T-helper 1 cell treated with Interleukin-12 subunit alpha and Interleukin-12 subunit beta and Interleukin-4 antibody, amounts not matched to agents 30 ng/mL and 1 ng/mL, for 36 hours (primary cell): ENCODE results near the gene RAB3A. TPM values are rescaled to one million over a fixed set of nuclear protein-coding genes. Genes with fewer than 3 reads are reported as not detected.

ENCODE experiments used
- intact Hi-C: fragments of 100-400 bp; cut with micrococcal nuclease; formaldehyde crosslinking; loops from one replicate; pipeline ENCODE4 v1.15.1; 2024
- total RNA-seq: library from RNA; stranded (reverse); gene quantifications from 2 replicates; pipeline ENCODE4 v1.2.3, GENCODE V29; 2022

Gene RAB3A
- total RNA-seq, 1 donor from 2014 or later, result 3.6 TPM

DNA sequence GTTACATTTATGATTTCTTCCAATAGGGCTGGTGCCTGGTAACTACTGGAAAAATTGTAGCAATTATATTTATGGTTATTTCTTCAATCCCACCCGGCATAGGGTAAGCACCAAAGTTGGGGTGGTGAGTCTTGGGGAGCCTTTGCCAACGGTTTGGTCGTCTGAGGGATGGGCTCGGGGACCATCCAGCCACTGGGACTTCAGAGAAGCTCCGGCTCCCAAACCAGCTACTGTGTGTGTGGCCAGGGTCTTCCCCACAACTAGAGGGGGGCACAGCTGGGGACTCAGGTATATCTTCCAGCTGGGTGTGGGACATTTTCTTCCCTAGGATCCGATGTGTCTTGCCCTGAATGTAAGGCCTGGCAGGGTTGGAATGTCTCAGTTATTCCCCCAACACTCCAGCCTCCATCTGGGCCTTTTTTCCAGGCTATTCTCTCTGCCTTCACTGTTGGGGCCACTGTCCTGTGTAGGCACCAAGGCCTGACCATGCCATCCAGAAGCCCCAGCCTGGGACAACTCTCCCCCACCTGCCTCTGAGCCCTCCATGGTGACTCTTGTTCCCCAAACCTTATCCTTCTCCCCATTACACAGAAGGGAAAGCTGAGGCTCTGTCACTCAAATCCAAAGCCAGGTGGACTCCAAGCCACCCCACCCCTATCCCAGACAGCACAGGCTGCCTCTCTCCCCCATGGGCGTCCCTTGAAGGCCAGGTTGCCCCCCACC, 31.4 kb downstream of the RAB3A start:
- intact Hi-C loops, result loop anchor here (1.0 to 5.0 kb wide), 5 partner anchors 11 to 1170 kb away; partner anchors contain the start of genes CCDC124 and RAB3A

DNA sequence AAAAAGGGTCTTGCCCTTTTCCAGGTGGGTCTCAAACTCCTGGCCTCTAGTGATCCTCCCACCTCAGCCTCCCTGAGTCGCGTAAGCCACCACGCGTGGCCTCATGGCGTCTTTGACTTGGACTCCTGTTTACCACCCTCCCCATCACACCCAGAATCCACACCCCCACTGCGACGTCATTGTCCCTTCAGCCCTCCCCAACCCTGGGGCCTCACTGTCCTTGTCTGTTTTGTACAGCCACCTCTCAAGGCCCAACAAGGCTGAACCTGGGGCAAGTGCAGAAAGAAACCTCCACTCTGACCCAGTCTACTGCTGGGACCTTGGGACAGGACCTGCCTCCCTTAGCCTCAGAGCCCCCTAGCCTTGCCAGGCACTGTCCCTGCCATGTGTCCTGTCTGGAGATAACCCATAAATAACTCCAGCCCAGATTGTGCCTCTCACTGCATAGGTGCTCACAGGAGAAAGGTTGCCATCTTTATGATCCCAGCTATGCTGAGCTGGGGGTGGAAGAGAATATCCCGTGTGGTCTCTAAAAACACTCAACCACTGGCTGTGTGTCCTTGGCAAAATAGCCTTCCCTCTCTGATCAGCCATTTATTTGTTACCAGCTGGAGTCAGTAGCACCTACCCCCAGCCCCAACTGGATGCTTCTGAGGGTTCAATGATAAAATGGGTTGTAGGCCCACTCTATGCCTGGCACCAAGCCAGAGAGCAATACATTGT, 32.1 kb downstream of the RAB3A start:
- intact Hi-C loops, result loop anchor here (5.0 kb wide), 3 partner anchors 224 to 1169 kb away; partner anchors contain the start of gene CCDC124

DNA sequence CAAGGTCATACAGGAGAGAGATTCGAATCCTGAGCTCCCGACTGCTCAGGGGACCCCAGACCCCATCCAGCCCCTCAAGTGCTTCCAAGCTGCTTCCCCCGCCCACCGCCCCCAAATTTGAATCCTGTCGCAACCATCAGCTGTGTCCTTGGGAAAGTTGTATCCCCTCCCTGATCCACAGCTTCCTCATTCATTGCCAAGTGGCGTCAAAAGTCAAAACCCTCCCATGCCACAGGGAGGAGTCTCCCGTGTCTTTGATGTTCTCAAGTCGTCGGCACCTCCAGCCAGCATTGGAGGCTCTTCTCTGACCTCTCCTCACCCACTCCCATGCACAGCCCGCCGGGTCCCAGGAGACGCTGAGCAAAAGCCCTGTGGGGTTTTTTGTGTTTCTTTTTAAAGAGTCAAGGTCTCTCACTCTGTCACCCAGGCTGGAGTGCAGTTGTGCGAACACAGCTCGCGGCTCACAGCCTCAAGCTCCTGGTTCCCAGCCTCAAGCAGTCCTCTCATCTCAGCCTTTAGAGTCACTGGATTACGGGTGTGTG, 33.1 kb downstream of the RAB3A start:
- intact Hi-C loops, result loop anchor here (1.0 to 5.0 kb wide), 4 partner anchors 17 to 1168 kb away; partner anchors contain the start of genes CCDC124 and PIK3R2

DNA sequence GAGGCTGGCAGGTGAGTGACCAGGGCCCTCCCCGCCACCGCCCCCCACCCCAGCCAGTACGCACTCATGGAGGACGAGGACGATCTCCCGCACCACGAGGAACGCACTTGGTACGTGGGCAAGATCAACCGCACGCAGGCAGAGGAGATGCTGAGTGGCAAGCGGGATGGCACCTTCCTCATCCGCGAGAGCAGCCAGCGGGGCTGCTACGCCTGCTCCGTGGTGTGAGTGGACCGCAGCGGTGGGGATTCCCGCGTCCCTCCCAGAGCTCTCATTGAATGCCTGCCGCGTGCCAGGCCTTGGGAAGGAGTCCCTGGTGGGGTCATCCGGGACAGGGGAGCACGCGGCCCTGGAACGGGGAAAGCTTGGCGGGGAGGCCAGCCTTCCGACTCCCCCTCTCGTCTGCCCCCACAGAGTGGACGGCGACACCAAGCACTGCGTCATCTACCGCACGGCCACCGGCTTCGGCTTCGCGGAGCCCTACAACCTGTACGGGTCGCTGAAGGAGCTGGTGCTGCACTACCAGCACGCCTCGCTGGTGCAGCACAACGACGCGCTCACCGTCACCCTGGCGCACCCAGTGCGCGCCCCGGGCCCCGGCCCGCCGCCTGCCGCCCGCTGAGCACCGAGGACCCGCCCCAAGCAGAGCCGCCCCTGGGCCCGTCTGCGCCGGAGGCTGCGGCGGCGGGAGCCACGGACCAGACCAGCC, 35.0 kb downstream of the RAB3A start:
- intact Hi-C loops, result loop anchor here (1.0 kb wide), 2 partner anchors 56 to 162 kb away; no protein-coding TSS in a partner anchor

DNA sequence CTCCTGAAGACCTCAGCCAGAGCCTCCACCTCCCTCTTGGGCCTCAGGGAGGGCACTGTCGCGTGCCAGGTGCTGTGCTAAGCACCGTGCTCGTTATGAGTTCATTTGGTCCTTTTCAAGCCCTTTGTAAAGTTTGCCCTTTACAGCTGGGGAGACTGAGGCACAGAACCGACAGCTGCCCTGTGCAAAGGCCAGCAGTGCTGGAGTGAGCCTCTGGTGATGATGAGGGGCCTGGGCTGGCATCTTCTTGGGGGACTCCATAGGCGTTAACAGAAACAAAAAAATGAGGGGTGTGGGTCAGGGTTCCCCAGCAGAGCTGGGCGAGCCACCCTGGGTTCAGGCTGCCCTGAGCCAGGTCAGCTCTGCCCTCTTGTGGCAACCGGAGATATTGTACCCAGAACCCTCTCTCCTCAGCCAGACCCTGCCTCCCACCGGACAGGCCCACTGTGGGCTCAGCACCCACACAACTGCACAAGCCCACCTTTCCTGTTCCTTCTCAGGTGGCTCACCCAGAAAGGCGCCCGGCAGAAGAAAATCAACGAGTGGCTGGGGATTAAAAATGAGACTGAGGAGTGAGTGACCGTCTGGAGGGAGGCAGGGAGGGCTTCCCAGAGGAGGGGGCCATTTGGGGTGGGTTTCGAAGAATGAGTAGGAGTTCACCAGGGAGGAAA, 35.7 kb downstream of the RAB3A start:
- intact Hi-C loops, result loop anchor here (1.0 kb wide), 2 partner anchors 55 to 161 kb away; no protein-coding TSS in a partner anchor

DNA sequence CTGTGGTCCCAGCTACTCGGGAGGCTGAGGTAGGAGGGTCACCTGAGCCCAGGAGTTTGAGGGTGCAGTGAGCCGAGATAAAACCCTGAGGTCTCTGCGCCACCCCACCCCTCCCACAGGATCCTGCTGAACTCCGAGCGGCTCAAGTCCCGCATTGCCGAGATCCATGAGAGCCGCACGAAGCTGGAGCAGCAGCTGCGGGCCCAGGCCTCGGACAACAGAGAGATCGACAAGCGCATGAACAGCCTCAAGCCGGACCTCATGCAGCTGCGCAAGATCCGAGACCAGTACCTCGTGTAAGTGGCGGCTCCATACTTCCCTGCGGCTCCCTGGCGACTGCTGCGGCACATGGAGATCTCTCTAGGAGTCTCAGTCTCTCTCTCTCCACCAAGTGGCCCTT, 36.8 kb downstream of the RAB3A start:
- intact Hi-C loops, result no loop called here

DNA sequence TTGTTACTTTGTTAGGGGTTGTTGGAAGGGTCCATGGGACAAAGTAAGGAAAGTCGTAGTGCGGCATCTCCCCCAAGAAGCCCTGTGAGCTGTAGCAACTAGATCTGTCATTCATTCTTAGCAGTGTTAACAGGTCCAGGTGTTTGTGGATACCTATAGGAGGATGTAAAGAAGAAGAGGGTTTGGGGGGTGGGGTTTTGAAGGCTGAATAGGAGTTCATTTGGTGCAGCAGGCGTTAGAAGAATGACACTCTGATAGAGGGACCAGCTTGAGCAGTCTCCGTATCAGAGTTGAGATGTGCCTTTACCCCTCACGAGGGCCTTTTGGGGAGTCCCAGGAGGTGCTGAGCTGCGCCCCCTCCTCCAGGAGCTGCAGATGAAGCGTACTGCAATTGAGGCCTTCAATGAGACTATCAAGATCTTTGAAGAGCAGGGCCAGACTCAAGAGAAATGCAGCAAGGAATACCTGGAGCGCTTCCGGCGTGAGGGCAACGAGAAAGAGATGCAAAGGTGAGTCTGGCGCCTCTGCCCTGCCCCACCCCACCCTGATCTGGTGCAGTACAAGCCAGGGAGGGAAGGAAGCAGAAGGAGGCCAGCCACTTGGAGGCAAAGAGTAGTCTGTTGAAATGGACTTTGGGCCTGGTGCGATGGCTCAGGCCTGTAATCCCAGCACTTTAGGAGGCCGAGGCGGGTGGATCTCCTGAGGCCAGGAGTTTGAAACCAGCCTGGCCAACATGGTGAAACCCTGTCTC, 37.9 kb downstream of the RAB3A start:
- intact Hi-C loops, result no loop called here

DNA sequence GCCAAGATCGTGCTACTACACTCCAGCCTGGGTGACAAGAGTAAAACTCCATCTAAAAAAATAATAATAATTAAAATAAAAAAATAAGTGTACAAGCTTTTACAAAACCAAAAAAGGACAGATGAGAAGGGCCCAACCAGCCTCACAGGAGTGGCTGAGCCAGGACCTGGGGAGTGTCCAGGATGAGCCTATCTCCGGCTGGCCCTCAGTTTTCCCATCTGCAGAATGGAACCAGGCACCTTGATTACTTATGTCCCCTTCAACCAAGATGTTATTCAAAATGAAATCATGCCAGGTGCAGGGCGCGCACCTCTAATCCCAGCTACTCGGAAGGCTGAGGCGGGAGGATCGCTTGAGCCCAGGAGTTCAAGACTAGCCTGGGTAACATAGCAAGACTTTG, 39.8 kb downstream of the RAB3A start:
- intact Hi-C loops, result no loop called here

DNA sequence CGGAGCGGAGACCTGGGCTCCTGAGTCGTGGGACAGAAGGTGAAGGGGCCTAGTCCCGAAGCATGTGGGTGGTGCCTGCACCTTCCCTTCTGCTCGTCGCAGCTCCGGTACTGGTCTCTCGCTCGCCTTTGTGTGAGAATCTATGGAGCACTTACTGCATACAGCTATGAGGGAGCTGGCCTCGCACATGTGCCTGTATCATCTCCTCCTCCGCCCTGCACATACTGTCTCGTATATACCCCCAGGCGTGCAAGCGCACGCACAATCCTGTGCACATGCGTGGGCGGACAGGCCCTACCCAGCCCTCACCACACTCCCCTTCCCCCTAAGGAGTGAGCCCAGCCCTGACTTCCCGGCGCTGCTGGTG, 42.2 kb downstream of the RAB3A start:
- intact Hi-C loops, result loop anchor here (1.0 kb wide), 2 partner anchors 9 to 12 kb away; partner anchors contain the start of gene IFI30

DNA sequence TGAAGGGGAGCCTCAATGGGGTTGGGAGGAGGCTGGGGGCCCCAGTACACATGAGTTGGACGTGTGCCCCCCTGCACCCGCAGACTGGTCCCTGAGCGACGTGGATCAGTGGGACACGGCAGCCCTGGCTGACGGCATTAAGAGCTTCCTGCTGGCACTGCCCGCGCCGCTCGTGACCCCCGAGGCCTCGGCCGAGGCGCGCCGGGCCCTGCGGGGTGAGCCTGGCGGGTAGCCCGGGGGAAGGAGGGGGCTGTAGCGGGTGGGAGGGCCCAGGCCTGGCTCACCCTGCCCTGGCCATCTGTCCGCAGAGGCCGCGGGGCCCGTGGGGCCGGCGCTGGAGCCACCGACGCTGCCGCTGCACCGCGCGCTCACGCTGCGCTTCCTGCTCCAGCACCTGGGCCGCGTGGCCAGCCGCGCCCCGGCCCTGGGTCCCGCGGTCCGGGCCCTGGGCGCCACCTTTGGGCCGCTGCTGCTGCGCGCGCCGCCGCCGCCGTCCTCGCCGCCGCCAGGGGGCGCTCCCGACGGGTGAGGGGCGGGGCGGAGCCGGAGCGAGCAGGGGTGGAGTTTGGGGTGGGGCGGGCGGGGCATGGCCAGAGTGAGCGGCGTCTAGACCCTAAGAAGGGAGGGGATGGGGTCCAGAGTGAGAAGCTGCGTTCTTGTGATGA, 42.7 kb downstream of the RAB3A start:
- intact Hi-C loops, result loop anchor here (1.0 kb wide), 2 partner anchors 9 to 12 kb away; partner anchors contain the start of gene IFI30

DNA sequence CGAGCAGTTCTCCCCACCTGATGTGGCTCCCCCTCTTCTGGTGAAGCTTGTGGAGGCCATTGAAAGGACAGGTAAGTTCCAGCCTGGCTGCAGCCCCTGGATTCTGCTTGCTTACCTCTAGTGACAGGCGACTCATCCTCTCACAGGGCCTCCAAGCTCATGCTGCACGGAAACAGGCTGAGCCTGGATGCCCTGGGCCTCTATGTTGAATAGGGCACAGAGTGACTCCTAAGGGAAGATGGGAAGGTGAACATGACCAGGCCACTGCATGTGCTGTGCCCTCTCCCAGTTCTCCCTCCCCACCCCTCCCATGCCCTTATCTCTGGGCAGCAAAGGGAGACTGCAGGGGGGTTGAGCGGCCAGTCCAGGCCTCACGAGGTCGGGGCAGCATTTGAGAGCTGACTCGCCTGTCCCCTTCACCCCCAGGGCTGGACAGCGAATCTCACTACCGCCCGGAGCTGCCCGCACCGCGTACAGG, 43.3 kb downstream of the RAB3A start:
- intact Hi-C loops, result no loop called here

DNA sequence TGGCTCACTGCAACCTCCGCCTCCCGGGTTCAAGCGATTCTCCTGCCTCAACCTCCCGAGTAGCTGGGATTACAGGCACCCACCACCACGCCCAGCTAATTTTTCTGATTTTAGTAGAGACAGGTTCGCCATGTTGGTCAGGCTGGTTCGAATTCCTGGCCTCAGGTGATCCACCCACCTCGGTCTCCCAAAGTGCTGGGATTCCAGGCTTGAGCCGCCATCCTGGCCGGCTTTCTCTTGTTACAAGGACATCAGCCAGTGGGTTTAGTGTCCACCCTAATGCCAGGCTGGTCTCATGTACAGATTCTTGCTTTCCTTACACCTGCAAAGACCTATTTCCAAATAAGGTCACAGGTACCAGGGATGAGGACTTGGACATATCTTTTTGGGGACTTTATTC, 44.0 kb downstream of the RAB3A start:
- intact Hi-C loops, result loop anchor here (10.0 kb wide), 1 partner anchor 305 kb away; the partner anchor contains the start of gene RPL18A

DNA sequence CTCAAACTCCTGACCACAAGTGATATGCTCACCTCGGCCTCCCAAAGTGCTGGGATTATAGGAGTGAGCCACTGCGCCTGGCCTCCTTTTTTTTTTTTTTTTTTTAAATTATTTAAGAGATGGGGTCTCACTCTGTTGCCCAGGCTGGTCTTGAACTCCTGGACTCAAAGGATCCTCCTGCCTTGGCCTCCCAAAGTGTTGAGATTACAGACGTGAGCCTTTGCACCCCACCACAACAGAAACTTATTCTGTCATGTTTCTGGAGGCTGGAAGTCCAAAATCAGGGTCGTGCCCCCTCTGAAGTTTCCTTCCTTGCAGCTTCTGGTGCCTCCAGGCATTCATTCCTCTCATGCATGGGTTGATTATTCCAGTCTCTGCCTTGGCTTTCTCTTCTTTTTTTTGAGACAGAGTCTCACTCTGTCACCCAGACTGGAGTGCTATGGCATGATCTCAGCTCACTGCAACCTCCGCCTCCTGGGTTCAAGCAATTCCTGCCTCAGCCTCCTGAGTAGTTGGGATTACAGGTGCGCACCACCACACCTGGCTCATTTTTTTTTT, 44.7 kb downstream of the RAB3A start:
- intact Hi-C loops, result loop anchor here (10.0 kb wide), 1 partner anchor 304 kb away; the partner anchor contains the start of gene RPL18A

DNA sequence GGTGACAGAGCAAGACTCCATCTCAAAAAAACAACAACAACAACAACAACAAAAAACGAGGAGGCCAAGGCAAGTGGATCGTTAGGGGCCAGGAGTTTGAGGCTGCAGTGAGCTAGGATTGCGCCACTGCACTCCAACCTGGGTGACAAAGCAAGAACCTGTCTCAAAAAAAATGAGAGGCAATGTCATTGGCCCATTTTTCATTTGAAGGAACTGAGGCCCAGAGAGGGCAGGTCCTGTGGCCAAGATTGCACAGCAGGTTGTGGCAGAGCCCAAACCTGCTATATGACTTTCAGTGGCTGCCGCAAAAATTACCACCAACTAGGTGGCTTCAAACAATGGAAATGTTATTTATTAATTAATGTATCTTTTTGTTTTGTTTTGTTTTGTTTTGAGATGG, 45.4 kb downstream of the RAB3A start:
- intact Hi-C loops, result loop anchor here (10.0 kb wide), 1 partner anchor 304 kb away; the partner anchor contains the start of gene RPL18A

DNA sequence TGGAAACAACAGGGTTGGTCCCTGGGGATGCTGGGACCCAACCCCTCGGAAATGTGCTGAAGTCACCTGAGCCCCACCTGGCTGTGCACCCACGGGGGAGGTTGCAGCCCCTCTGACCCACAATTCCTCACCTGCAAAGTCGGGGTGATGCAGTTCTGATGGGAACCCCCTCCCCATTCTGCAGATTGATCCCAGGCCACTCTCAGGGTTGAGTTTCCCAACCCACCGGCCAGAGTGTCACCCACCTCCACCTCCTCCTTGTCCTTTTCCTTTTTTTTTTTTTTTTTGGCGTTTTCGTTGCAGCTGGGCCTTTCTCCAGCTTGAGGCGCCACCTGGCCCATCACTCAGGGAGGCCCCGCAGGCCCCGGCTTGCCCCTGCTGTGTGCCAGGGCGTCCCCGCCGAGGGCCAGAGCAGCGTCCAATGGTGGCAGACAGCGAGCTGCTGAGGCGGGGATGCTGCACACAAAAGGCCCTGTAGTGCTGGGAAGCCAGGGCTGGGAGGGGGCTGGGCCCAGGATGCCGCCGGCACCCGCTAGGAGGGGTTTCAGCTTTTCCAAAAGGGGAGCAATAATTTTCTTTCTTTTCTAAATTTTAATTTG, 46.3 kb downstream of the RAB3A start:
- intact Hi-C loops, result loop anchor here (10.0 kb wide), 1 partner anchor 303 kb away; the partner anchor contains the start of gene RPL18A

DNA sequence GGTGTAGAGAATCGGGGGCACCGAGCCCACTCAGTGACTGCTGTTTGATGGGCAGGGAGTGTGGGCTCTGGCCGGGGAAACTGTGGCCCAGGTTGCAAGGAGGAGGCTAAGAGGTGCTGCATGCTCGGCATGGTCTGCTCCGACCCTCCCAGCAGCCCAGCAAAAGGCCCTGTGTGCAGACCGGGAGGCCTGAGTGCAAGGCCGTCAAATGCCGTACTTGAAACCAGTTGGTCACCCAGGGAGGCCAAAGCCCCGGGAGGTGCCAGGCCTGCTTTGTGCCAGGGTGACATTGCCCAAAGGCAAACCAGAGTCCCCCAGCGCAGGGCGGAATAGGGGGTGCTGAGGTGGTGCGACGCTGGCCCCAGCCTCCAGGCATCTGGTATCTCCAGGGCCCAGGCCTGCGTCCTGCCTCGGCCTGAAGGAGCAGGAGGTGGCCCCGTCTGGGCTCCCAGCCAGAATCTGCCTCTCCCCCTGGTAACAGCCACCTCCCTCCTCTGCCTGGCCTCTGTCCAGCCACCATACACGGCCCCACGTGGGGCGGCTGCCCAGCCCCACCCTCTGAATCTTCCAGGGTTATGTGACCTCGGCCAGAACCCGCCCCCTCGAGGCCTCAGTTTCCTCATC, 46.9 kb downstream of the RAB3A start:
- intact Hi-C loops, result loop anchor here (10.0 kb wide), 1 partner anchor 302 kb away; the partner anchor contains the start of gene RPL18A

DNA sequence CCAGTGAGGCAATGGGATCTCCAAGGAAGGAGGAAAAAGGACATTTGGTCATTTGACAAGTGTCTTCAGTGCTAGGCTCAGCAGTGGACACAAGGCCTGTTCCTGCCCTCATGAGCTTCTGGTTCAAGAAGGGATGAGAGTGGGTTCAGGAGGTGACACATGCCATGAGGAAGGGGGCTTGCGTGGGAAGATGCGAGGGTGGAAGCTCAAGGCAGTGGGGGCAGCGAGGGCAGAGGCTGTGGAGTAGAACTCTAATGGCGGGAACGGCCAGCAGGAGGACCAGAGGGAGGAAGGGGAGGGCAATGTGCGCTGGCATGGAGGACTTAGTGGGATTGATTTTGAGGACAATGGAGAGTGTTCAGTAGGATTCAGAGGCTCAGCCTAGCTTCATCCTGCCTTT, 47.6 kb downstream of the RAB3A start:
- intact Hi-C loops, result loop anchor here (10.0 kb wide), 1 partner anchor 301 kb away; the partner anchor contains the start of gene RPL18A
